Kidney epithelial cell (primary cell): ENCODE results near the gene CPSF7. TPM values are rescaled to one million over a fixed set of nuclear protein-coding genes. Genes with fewer than 3 reads are reported as not detected.
A peak's percentile ranks its signal among the peaks of the same experiment; 100 is the strongest.

Experiments used
- DNase-seq: peaks from one replicate; pipeline ENCODE4 v3.0.0-alpha.2; 2010; ENCODE audit warnings: low read depth
- H3K27me3 ChIP-seq: 2 replicates; pipeline ENCODE4 v1.6.0; 2011; ENCODE audit warnings: low read length; ENCODE audit not compliant: control insufficient read depth, insufficient read depth
- H3K36me3 ChIP-seq: 2 replicates; pipeline ENCODE4 v1.5.1; 2011; ENCODE audit warnings: low read length; ENCODE audit not compliant: control insufficient read depth, insufficient read depth
- H3K4me3 ChIP-seq: 2 replicates; pipeline ENCODE4 v1.5.1; 2011; ENCODE audit warnings: low read depth, mild to moderate bottlenecking, control low read depth, low read length
- total RNA-seq: library from RNA; depleted of rRNA; stranded (reverse); fragments of >200 nt; gene quantifications from 2 replicates; pipeline ENCODE4 v1.2.3, GENCODE V29; 2015
- TF ChIP-seq, protein P1 (sequence below): IDR thresholded peaks from 2 replicates; pipeline ENCODE4 v1.5.1; 2011; ENCODE audit warnings: mild to moderate bottlenecking, moderate library complexity, low read length, control low read depth, inconsistent platforms; ENCODE audit not compliant: insufficient read depth, poor library complexity, severe bottlenecking

The CPSF7 gene
- total RNA-seq, 1 donor from 2014 or later, result 53.9 TPM

GRCh38 chr11:61369372-61370348, 60.1 kb downstream of the CPSF7 start:
- H3K36me3 ChIP-seq, result no peaks in the 10 kb centered on the region
- no peaks in the 10 kb centered on the region for H3K27me3 ChIP-seq
- no peak overlapping the region for H3K4me3 ChIP-seq
- DNase-seq, result no peak
- TF ChIP-seq, protein P1, sequence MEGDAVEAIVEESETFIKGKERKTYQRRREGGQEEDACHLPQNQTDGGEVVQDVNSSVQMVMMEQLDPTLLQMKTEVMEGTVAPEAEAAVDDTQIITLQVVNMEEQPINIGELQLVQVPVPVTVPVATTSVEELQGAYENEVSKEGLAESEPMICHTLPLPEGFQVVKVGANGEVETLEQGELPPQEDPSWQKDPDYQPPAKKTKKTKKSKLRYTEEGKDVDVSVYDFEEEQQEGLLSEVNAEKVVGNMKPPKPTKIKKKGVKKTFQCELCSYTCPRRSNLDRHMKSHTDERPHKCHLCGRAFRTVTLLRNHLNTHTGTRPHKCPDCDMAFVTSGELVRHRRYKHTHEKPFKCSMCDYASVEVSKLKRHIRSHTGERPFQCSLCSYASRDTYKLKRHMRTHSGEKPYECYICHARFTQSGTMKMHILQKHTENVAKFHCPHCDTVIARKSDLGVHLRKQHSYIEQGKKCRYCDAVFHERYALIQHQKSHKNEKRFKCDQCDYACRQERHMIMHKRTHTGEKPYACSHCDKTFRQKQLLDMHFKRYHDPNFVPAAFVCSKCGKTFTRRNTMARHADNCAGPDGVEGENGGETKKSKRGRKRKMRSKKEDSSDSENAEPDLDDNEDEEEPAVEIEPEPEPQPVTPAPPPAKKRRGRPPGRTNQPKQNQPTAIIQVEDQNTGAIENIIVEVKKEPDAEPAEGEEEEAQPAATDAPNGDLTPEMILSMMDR, result no peak

DNA sequence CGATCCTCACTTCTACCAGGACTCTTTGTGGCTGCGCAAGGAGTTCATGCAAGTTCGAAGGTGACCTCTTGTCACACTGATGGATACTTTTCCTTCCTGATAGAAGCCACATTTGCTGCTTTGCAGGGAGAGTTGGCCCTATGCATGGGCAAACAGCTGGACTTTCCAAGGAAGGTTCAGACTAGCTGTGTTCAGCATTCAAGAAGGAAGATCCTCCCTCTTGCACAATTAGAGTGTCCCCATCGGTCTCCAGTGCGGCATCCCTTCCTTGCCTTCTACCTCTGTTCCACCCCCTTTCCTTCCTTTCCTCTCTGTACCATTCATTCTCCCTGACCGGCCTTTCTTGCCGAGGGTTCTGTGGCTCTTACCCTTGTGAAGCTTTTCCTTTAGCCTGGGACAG, 61.1 kb downstream of the CPSF7 start:
- TF ChIP-seq, protein P1, result no peak
- Histone ChIP-seq H3K36me3 (no peaks in the 10 kb centered on the region), H3K27me3 (no peaks in the 10 kb centered on the region), H3K4me3 (no peak overlapping the region)
- no peak for DNase-seq

- DNase-seq, result no peak
- TF ChIP-seq, protein P1, result no peak
These were observed 62.4 kb downstream of the CPSF7 start for GRCh38 chr11:61367406-61367805.

DNA sequence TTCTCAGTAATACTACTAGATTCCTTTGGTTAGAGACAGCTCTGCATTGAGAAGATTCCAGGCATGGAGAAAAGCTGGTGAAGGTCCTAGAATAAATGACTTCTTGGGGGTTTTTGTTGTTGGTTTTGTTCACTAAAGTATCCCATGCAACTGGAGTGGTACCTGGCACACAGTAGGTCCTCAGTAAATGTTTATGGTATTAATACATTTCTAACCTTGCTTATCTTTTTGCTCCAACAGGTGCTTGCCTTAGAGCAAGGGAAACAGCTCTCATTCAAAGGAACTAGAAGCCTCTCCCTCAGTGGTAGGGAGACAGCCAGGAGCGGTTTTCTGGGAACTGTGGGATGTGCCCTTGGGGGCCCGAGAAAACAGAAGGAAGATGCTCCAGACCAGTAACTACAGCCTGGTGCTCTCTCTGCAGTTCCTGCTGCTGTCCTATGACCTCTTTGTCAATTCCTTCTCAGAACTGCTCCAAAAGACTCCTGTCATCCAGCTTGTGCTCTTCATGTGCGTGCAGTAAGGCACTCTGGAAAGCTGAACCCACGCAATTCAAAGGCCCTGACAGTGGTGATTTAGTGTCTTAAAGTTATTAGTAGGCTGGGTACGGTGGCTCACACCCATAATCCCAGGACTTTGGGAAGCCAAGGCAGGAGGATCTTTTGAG, 65.6 kb downstream of the CPSF7 start:
- TF ChIP-seq, protein P1, result no peak
- DNase-seq, result no peak
- H3K27me3 ChIP-seq, result no peaks in the 10 kb centered on the region
- H3K36me3 ChIP-seq, result no peaks in the 10 kb centered on the region
- no peak overlapping the region for H3K4me3 ChIP-seq

More at GRCh38 chr11:61367406-61367805, 62.4 kb downstream of the CPSF7 start:
- Histone ChIP-seq H3K4me3 (no peak overlapping the region), H3K27me3 (no peaks in the 10 kb centered on the region), H3K36me3 (no peaks in the 10 kb centered on the region)

DNA sequence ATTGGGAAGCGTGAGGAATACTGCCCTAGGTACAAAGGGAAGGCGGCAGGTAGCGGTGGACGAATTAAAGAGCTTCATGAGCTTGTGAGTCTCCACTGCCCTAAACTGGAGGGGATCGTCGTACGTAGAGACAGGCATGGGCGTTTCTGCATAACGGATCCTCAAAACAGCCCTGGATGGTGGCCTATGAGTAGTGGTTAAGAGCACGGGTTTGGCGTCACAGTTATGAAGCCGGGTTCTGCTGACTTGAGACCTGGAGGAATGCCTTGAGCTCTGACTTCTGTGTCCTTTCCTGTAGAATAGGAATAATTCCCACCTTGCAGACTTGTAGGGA, 67.3 kb downstream of the CPSF7 start:
- Histone ChIP-seq H3K4me3 (peak overlapping the region; percentile 59), H3K27me3 (no peaks in the 10 kb centered on the region), H3K36me3 (no peaks in the 10 kb centered on the region)
- TF ChIP-seq, protein P1, result no peak
- no peak for DNase-seq
